Measurements from ENCODE around the gene MAN2A1.

Gene MAN2A1

DNA sequence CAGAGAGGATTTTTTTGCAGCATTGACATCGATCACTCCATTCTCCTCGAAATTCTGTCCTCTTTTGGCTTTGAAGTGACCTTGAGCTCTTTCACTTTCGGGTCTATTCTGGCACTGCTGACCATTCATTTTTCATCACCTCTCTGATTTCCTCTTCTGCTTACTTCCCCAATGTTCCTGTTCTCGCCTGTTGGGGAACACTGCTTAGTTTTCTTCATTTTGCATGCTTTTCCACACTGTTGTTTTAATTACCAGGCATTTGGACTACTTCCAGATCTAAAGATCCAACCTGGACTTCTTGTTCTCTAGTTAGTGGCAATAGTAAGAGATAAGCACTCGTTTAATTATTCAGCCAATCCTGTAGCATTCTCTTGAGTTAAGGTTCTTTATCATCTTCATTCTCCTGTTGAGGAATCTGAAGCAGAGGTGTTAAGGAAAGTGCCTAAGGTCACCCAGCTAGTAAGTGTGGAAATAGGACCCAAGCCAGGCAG lies 53.4 kb downstream of the MAN2A1 start:
- no peak for DNase-seq (ENCODE audit: low read depth)
- TF ChIP-seq, protein P1, sequence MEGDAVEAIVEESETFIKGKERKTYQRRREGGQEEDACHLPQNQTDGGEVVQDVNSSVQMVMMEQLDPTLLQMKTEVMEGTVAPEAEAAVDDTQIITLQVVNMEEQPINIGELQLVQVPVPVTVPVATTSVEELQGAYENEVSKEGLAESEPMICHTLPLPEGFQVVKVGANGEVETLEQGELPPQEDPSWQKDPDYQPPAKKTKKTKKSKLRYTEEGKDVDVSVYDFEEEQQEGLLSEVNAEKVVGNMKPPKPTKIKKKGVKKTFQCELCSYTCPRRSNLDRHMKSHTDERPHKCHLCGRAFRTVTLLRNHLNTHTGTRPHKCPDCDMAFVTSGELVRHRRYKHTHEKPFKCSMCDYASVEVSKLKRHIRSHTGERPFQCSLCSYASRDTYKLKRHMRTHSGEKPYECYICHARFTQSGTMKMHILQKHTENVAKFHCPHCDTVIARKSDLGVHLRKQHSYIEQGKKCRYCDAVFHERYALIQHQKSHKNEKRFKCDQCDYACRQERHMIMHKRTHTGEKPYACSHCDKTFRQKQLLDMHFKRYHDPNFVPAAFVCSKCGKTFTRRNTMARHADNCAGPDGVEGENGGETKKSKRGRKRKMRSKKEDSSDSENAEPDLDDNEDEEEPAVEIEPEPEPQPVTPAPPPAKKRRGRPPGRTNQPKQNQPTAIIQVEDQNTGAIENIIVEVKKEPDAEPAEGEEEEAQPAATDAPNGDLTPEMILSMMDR (conservative IDR thresholded peaks at IDR 0.05; ENCODE audit: control insufficient read depth, insufficient read depth, low read depth, low read length), result no peak
- H3K4me3 ChIP-seq (ENCODE audit: control insufficient read depth, low read depth, low read length), result no peak overlapping the region

DNA sequence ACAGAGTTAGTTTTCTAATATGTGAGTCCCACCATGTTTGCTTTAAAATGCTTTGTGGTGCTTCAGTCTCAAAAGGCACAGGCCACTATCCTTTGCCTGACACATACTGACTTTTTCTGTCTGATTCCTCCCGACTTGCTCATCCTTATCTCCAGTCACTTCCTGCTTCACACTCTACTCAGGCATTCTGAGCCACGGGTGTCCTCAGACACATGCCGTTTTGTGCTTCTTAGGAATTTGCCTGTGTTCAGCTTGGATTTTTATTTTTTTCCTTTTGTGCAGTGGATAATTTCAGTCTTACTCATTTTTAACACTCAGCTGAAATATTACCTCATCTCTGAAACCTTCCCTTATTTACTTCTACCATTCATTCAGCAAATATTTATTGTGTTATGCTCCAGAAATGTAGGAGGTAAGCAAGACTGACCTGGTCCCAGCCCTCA lies 54.1 kb downstream of the MAN2A1 start:
- peak; percentile 88 for DNase-seq (ENCODE audit: low read depth)
- H3K4me3 ChIP-seq (ENCODE audit: control insufficient read depth, low read depth, low read length), result no peak overlapping the region
- TF ChIP-seq, protein P1 (conservative IDR thresholded peaks at IDR 0.05; ENCODE audit: control insufficient read depth, insufficient read depth, low read depth, low read length), result no peak

DNA sequence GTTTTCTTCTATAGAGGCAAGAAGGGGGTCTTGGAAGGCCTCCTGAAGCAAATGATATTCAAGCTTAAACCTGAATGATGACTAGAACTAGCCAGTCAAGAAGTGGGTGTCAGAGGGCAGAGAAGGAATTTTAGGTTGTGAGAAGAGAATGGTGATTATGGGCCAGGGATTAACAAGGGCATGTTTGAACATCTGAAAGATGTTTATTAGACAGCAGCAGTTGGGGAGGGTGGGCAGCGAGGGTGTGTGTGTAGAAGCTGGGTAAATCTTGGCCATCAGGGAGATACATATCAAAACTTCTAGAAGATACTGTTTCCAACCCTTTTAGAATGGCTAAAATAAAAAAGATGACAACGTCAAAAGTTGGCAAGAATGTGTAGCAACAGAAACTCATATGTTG lies 54.5 kb downstream of the MAN2A1 start:
- TF ChIP-seq, protein P1 (conservative IDR thresholded peaks at IDR 0.05; ENCODE audit: control insufficient read depth, insufficient read depth, low read depth, low read length), result no peak
- DNase-seq (ENCODE audit: low read depth), result no peak
- no peak overlapping the region for H3K4me3 ChIP-seq (ENCODE audit: control insufficient read depth, low read depth, low read length)

DNA sequence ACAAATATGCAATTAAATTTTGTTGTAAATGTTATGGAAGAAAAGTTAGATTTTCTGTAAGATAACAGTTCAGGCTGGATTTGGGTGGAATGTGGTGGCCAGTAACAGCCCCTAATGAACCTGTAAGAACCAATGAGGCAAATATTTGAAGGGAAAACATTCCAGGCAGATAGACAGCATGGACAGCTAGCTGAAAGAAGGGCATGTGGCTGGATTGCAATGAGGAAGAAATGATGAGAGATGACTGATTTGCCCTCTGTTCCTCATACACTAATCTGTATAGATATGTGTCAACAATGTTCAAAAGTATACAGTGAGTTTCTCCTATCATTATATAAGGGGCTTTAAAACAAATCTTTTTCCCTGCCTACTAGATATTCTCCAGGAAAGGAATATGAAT lies 58.8 kb downstream of the MAN2A1 start:
- TF ChIP-seq, protein P1 (conservative IDR thresholded peaks at IDR 0.05; ENCODE audit: control insufficient read depth, insufficient read depth, low read depth, low read length), result no peak
- H3K4me3 ChIP-seq (ENCODE audit: control insufficient read depth, low read depth, low read length), result no peak overlapping the region
- no peak for DNase-seq (ENCODE audit: low read depth)

DNA sequence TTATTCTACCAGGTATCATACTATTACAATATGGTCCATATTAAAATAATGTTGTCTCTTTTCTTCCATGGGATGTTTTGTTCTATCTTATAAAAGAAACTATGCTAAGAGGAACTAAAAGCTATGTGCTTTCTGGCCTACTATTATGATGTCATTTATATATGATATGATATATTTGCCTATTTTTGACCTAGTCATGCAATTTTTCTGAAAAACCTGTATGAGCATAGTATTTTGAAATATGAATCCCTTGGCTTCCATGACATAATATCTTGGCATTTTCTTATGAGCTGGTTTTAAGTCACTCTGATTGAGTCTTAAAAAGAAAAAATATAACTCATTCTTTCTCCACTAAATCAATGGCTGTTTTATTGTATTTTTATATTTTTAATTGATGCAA lies 60.7 kb downstream of the MAN2A1 start:
- TF ChIP-seq, protein P1 (conservative IDR thresholded peaks at IDR 0.05; ENCODE audit: control insufficient read depth, insufficient read depth, low read depth, low read length), result no peak
- H3K4me3 ChIP-seq (ENCODE audit: control insufficient read depth, low read depth, low read length), result no peak overlapping the region
- no peak for DNase-seq (ENCODE audit: low read depth)

DNA sequence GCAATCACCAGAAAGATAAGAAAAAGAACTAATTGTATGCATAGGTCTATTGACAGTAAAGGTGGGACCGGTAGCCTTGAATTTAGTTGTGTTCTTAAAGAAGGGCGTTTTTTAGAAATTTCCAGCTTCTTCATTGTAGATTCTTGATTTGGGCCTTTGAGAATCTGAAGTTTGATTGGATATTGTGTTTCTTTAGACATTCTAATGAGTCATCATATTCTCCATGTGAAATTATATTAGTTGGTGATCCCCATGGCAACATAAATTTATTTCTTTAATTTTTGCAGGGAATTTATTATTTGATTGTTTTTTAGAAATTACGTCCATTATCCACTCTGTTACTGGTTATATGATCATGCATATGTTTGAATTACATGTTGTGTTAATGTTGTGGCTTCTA lies 63.6 kb downstream of the MAN2A1 start:
- DNase-seq (ENCODE audit: low read depth), result no peak
- no peak overlapping the region for H3K4me3 ChIP-seq (ENCODE audit: control insufficient read depth, low read depth, low read length)
- TF ChIP-seq, protein P1 (conservative IDR thresholded peaks at IDR 0.05; ENCODE audit: control insufficient read depth, insufficient read depth, low read depth, low read length), result no peak

DNA sequence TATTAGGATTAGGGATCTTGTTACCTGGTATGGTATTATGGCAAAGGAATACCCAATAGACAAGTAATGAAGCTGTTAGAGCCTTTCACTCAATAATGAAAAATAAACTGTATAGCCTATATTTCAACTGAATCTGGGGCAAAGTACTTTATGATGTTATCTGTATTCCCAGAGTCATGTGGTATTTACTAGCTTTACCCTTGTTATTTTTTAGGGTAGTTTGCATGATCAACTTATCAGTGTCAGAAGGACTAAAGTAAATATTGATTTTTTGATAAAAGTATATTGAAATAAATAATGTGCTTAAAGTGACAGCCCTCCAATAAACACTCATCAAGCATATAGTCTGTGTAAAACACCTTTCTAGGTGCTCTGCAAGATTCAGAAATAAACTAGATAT lies 64.6 kb downstream of the MAN2A1 start:
- H3K4me3 ChIP-seq (ENCODE audit: control insufficient read depth, low read depth, low read length), result no peak overlapping the region
- DNase-seq (ENCODE audit: low read depth), result no peak
- TF ChIP-seq, protein P1 (conservative IDR thresholded peaks at IDR 0.05; ENCODE audit: control insufficient read depth, insufficient read depth, low read depth, low read length), result no peak
